IMR-90 (cell line): Measurements from ENCODE around the gene HS2ST1. TPM values are rescaled to one million over a fixed set of nuclear protein-coding genes. Genes with fewer than 3 reads are reported as not detected.
"Not testable (repeated sequence)": the region's sequence is repeated elsewhere in the genome, so short reads cannot be mapped to it uniquely, and the experiment has no call there.

ENCODE experiments used
- ATAC-seq: fragments of 200-7000 bp; cut with Tn5 transposase; 2 replicates; pipeline ENCODE4 v1.9.1; 2020; ENCODE audit warnings: low read depth, mild to moderate bottlenecking, moderate library complexity
- BruUV-seq: library from RNA; stranded (reverse); fragments of 400-500 nt; replicated peaks from 2 replicates; lab custom pipeline; 2021; lab: Mats Ljungman, UMichigan
- CTCF ChIA-PET: fragments of 300-600 bp; formaldehyde crosslinking; extraction: SDS; loops from one replicate; lab custom pipeline; 2021; ENCODE audit warnings: antibody characterized with exemption; lab: Yijun Ruan, JAX
- POLR2A ChIA-PET: fragments of 300-600 bp; sonication (Branson Sonifier 250); formaldehyde crosslinking; loops from one replicate; lab custom pipeline; 2022; ENCODE audit warnings: antibody characterized with exemption; ENCODE audit not compliant: unreplicated experiment; lab: Charles Lee
- DNase-seq: peaks from one replicate; pipeline ENCODE4 v3.0.0; 2013
- H2AFZ ChIP-seq: replicated peaks from 2 replicates; pipeline ENCODE3; 2013; ENCODE audit warnings: low read length, mild to moderate bottlenecking; ENCODE audit not compliant: poor library complexity
- H2AK5ac ChIP-seq: 2 replicates; pipeline ENCODE4 v1.6.1; 2013; ENCODE audit warnings: low read depth, low read length, inconsistent platforms
- H2AK9ac ChIP-seq: replicated peaks from 2 replicates; pipeline ENCODE3; 2013; ENCODE audit warnings: mild to moderate bottlenecking, low read depth, low read length, moderate library complexity; ENCODE audit not compliant: poor library complexity
- H2BK120ac ChIP-seq: 2 replicates; pipeline ENCODE4 v1.6.1; 2013; ENCODE audit warnings: low read depth, low read length, inconsistent platforms
- H2BK15ac ChIP-seq: 3 replicates; pipeline ENCODE4 v1.6.1; 2013; ENCODE audit warnings: low read depth, low read length, inconsistent platforms
- H2BK20ac ChIP-seq: 2 replicates; pipeline ENCODE4 v1.6.1; 2013; ENCODE audit warnings: low read depth, mild to moderate bottlenecking, inconsistent platforms, low read length, moderate library complexity
- H2BK5ac ChIP-seq: 2 replicates; pipeline ENCODE4 v1.6.1; 2013; ENCODE audit warnings: mild to moderate bottlenecking, low read depth, low read length, inconsistent platforms; ENCODE audit not compliant: poor library complexity, severe bottlenecking
- H3K14ac ChIP-seq: replicated peaks from 2 replicates; pipeline ENCODE4 v1.6.1; 2013; ENCODE audit warnings: low read depth, low read length, inconsistent platforms
- H3K18ac ChIP-seq: 2 replicates; pipeline ENCODE4 v1.6.1; 2013; ENCODE audit warnings: low read depth, low read length, control low read depth
- H3K23ac ChIP-seq: 2 replicates; pipeline ENCODE4 v1.6.1; 2013; ENCODE audit warnings: low read depth, low read length, inconsistent platforms
- H3K27ac ChIP-seq: 2 replicates; pipeline ENCODE4 v1.5.1; 2013; ENCODE audit warnings: mild to moderate bottlenecking, control low read depth, low read length; ENCODE audit not compliant: insufficient read depth
- H3K27me3 ChIP-seq: 2 replicates; pipeline ENCODE4 v1.6.1; 2013; ENCODE audit warnings: low read length; ENCODE audit not compliant: control insufficient read depth, insufficient read depth
- H3K36me3 ChIP-seq: 2 replicates; pipeline ENCODE4 v1.6.1; 2013; ENCODE audit warnings: low read length, mixed read lengths; ENCODE audit not compliant: control insufficient read depth, insufficient read depth
- H3K4ac ChIP-seq: 2 replicates; pipeline ENCODE4 v1.6.1; 2013; ENCODE audit warnings: low read depth, low read length, inconsistent platforms
- H3K4me1 ChIP-seq: 2 replicates; pipeline ENCODE4 v1.6.1; 2013; ENCODE audit warnings: low read length, mixed read lengths; ENCODE audit not compliant: control insufficient read depth, insufficient read depth
- H3K4me2 ChIP-seq: 2 replicates; pipeline ENCODE4 v1.6.1; 2013; ENCODE audit warnings: low read depth, mild to moderate bottlenecking, control low read depth, low read length, moderate library complexity
- H3K4me3 ChIP-seq: 2 replicates; pipeline ENCODE4 v1.5.1; 2013; ENCODE audit warnings: low read depth, mild to moderate bottlenecking, control low read depth, low read length, moderate library complexity; ENCODE audit not compliant: insufficient read depth
- H3K56ac ChIP-seq: 2 replicates; pipeline ENCODE4 v1.6.1; 2013; ENCODE audit warnings: low read length, inconsistent platforms; ENCODE audit not compliant: insufficient read depth; ENCODE audit errors: extremely low read depth
- H3K79me1 ChIP-seq, 2 experiments: 2 replicates each; pipeline ENCODE4 v1.6.1; 2013; ENCODE audit warnings: low read length in 2 of 2, inconsistent platforms in 1 of 2, low read depth in 1 of 2
- H3K9ac ChIP-seq: 2 replicates; pipeline ENCODE4 v1.6.1; 2013; ENCODE audit warnings: low read depth, low read length, control low read depth
- H3K9me1 ChIP-seq: 2 replicates; pipeline ENCODE4 v1.6.1; 2013; ENCODE audit warnings: low read length, inconsistent platforms; ENCODE audit not compliant: insufficient read depth
- H3K9me3 ChIP-seq: 2 replicates; pipeline ENCODE4 v1.6.1; 2013; ENCODE audit warnings: low read length; ENCODE audit not compliant: control insufficient read depth, insufficient read depth
- H4K20me1 ChIP-seq: 2 replicates; pipeline ENCODE4 v1.6.1; 2013; ENCODE audit warnings: low read length, inconsistent platforms; ENCODE audit not compliant: insufficient read depth
- H4K5ac ChIP-seq: 2 replicates; pipeline ENCODE4 v1.6.1; 2013; ENCODE audit warnings: mild to moderate bottlenecking, low read depth, low read length, control low read depth
- H4K8ac ChIP-seq, 2 experiments: 2 replicates each; pipeline ENCODE4 v1.6.1; 2013; ENCODE audit warnings: low read depth in 2 of 2, low read length in 2 of 2, control low read depth in 1 of 2, inconsistent platforms in 1 of 2
- H4K91ac ChIP-seq: 2 replicates; pipeline ENCODE4 v1.6.1; 2013; ENCODE audit warnings: low read depth, low read length, inconsistent platforms; ENCODE audit not compliant: insufficient read depth
- BHLHE40 ChIP-seq: fragments of 150-350 bp; IDR thresholded peaks from 2 replicates; pipeline ENCODE4 v1.6.1; 2016; ENCODE audit warnings: mild to moderate bottlenecking, low read depth, low read length
- CEBPB ChIP-seq: IDR thresholded peaks from 2 replicates; pipeline ENCODE4 v1.6.1; 2012; ENCODE audit warnings: low read depth, low read length, improper control_type of control experiment
- WGBS, 2 experiments: methylation state at CpG; one replicate each; pipeline versions ENCODE4 v1.1.5 to v1.1.7; 2013; ENCODE audit warnings: missing lambda C conversion rate in 2 of 2; ENCODE audit not compliant: insufficient read length in 1 of 2; ENCODE audit errors: extremely low coverage in 2 of 2; 5-methylcytosine and 5-hydroxymethylcytosine counted together
- dilution Hi-C: fragments of 300-500 bp; cut with HindIII; formaldehyde crosslinking; loops from one replicate; pipeline ENCODE4 v1.14.3; 2018; ENCODE audit warnings: low sequenced_read_pairs; ENCODE audit not compliant: unreplicated experiment
- in situ Hi-C: fragments of 300-500 bp; cut with MboI; formaldehyde crosslinking; loops from 3 replicates; pipeline ENCODE4 v1.14.3; 2019; ENCODE audit warnings: low sequenced_read_pairs, inconsistent platforms, mixed read lengths
- intact Hi-C: fragments of 100-400 bp; cut with micrococcal nuclease; formaldehyde crosslinking; loops from 2 replicates; pipeline ENCODE4 v1.10.0; 2022
- polyA plus RNA-seq, 3 experiments: library from polyadenylated mRNA; depleted of rRNA; stranded (reverse); fragments of >200 nt; gene quantifications; 2 replicates each; pipeline ENCODE4 v1.2.3, GENCODE V29; 2012; ENCODE audit warnings: low replicate concordance in 1 of 3
- total RNA-seq: library from RNA; depleted of rRNA; stranded (reverse); fragments of >200 nt; gene quantifications from 2 replicates; pipeline ENCODE4 v1.2.3, GENCODE V29; 2012

Gene HS2ST1
- total and polyA plus RNA-seq, 2 of the 4 experiments (the other 2 are of a cell fraction), result 7.8 to 13.1 TPM

DNA sequence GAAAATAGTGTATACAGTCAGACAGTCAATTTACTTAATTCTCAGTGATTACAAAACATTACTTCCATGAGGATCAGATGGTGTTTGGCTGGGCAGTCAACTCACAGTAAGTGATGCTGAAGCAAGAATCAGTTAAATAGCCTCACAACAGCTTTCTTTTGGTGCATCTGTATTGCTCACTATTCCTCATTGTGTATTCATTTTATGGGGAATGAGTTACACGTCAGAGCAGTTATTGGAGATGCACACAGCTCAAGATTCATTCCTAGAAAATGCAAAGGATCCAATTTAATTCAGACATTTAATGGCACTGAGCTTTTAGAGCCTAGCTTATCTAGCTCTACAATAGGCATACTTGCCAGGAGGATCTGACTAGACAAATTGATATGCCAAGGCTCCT lies 150.6 kb downstream of the HS2ST1 start:
- intact Hi-C loops, result no loop called here
- in situ Hi-C loops, result no loop called here
- H2AK9ac ChIP-seq, result no peak overlapping the region
- H3K4me3 ChIP-seq, result no peak overlapping the region
- no peak overlapping the region for H3K9ac ChIP-seq
- no peak overlapping the region for H3K14ac ChIP-seq
- no CpG with 5 or more reads among the region's 1 CpG for WGBS, 2 experiments
- H3K27ac ChIP-seq, result no peak overlapping the region
- BruUV-seq, result no TSS peak
- no peak for DNase-seq
- no peak for TF ChIP-seq CEBPB
- no peak for TF ChIP-seq BHLHE40
- POLR2A ChIA-PET, result no interaction called here
- H2AK5ac ChIP-seq, result no peak overlapping the region
- ATAC-seq, result no peak
- no peak overlapping the region for H4K5ac ChIP-seq
- dilution Hi-C loops, result no loop called here
- no peaks in the 10 kb centered on the region for H4K20me1 ChIP-seq
- no peak overlapping the region for H3K4ac ChIP-seq
- no peak overlapping the region for H4K8ac ChIP-seq
- no peak overlapping the region for H2BK120ac ChIP-seq
- no peak overlapping the region for H2BK15ac ChIP-seq
- H4K91ac ChIP-seq, result no peak overlapping the region
- no peak overlapping the region for H3K56ac ChIP-seq
- H3K79me1 ChIP-seq, result peaks cover 8% of the 10 kb centered on the region in 2 experiments; a peak in 3 of 4 replicates
- no peaks in the 10 kb centered on the region for H3K36me3 ChIP-seq
- H3K4me1 ChIP-seq, result no peaks in the 10 kb centered on the region
- H2AFZ ChIP-seq, result no peak overlapping the region
- no peaks in the 10 kb centered on the region for H3K9me1 ChIP-seq
- H3K9me3 ChIP-seq, result no peaks in the 10 kb centered on the region
- H2BK20ac ChIP-seq, result no peak overlapping the region
- no peaks in the 10 kb centered on the region for H3K27me3 ChIP-seq
- no peak overlapping the region for H3K23ac ChIP-seq
- no peak overlapping the region for H3K4me2 ChIP-seq
- no peak overlapping the region for H2BK5ac ChIP-seq
- H3K18ac ChIP-seq, result no peak overlapping the region
- CTCF ChIA-PET, result no interaction called here

DNA sequence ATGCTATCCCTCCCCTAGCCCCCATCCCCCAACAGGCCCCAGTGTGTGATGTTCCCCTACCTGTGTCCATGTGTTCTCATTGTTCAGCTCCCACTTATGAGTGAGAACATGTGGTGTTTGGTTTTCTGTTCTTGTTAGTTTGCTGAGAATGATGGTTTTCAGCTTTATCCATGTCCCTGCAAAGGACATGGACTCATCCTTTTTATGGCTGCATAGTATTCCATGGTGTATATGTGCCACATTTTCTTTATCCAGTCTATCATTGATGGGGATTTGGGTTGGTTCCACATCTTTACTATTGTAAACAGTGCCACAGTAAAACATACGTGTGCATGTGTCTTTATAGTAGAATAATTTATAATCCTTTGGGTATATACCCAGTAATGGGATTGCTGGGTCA lies 152.3 kb downstream of the HS2ST1 start:
- H2BK5ac ChIP-seq, H3K56ac ChIP-seq, dilution Hi-C loops, H3K27me3 ChIP-seq, H3K27ac ChIP-seq, H3K4me1 ChIP-seq, POLR2A ChIA-PET, H2BK120ac ChIP-seq, H3K9me3 ChIP-seq, H2BK20ac ChIP-seq, BruUV-seq, H3K36me3 ChIP-seq, H3K14ac ChIP-seq, H3K9me1 ChIP-seq, H2BK15ac ChIP-seq, H4K91ac ChIP-seq, in situ Hi-C loops, H3K23ac ChIP-seq, H4K20me1 ChIP-seq, H4K5ac ChIP-seq, H3K18ac ChIP-seq, CTCF ChIA-PET, ATAC-seq, intact Hi-C loops, H3K4ac ChIP-seq, H3K9ac ChIP-seq, H3K4me2 ChIP-seq, DNase-seq, H2AK5ac ChIP-seq, H2AFZ ChIP-seq, H2AK9ac ChIP-seq, H3K4me3 ChIP-seq, H4K8ac ChIP-seq: not testable (repeated sequence)
- H3K79me1 ChIP-seq, result peaks cover 8 to 13% of the 10 kb centered on the region in 2 experiments; a peak in 3 of 4 replicates
- no CpG with 5 or more reads among the region's 1 CpG for WGBS, 2 experiments
